Upper lobe of left lung (tissue), 6 donors: ENCODE measurements around the gene DR1. TPM values are rescaled to one million over a fixed set of nuclear protein-coding genes. Genes with fewer than 3 reads are reported as not detected.

ENCODE experiments used
- ATAC-seq, 2 donors: fragments of 200-7000 bp; cut with Tn5 transposase; one replicate each; pipeline ENCODE4 v1.9.1; 2022; ENCODE audit warnings: mild to moderate bottlenecking in 2 of 2, moderate library complexity in 2 of 2; ENCODE audit not compliant: low FRiP score in 2 of 2
- DNase-seq, 2 donors: peaks; one replicate each; pipeline ENCODE4 v3.0.0-alpha.2; 2019 to 2020
- H3K27ac ChIP-seq, 4 donors: fragments of 200-600 bp; sonication (generic); one replicate each; pipeline ENCODE4 v1.5.1; 2016 to 2019
- H3K27me3 ChIP-seq, 4 donors: fragments of 200-600 bp; sonication (generic); one replicate each; pipeline ENCODE4 v1.5.1; 2017 to 2019
- H3K36me3 ChIP-seq, 4 donors: fragments of 200-600 bp; sonication (generic); one replicate each; pipeline ENCODE4 v1.5.1; 2016 to 2019
- H3K4me1 ChIP-seq, 4 donors: fragments of 200-600 bp; sonication (generic); one replicate each; pipeline ENCODE4 v1.5.1; 2018 to 2019
- H3K4me3 ChIP-seq, 4 donors: fragments of 200-600 bp; sonication (generic); one replicate each; pipeline ENCODE4 v1.5.1; 2017 to 2019; ENCODE audit warnings: mild to moderate bottlenecking in 2 of 4, moderate library complexity in 1 of 4
- H3K9me3 ChIP-seq, 4 donors: fragments of 200-600 bp; sonication (generic); one replicate each; pipeline ENCODE4 v1.5.1; 2018 to 2019
- EP300 ChIP-seq, 4 donors: sonication (generic); formaldehyde crosslinking; IDR thresholded peaks; one replicate each; pipeline ENCODE4 v1.5.1; 2017; ENCODE audit warnings: antibody characterized with exemption in 4 of 4, control low read depth in 2 of 4
- POLR2A ChIP-seq, 4 donors: fragments of 450-650 bp; IDR thresholded peaks; one replicate each; pipeline ENCODE4 v1.5.1; 2016 to 2017; ENCODE audit warnings: antibody characterized with exemption in 4 of 4, mild to moderate bottlenecking in 2 of 4
- POLR2AphosphoS5 ChIP-seq, 2 donors: sonication (generic); formaldehyde crosslinking; IDR thresholded peaks; one replicate each; pipeline ENCODE4 v1.5.1; 2017; ENCODE audit warnings: antibody characterized with exemption in 2 of 2
- WGBS, 2 donors: methylation state at CpG; one replicate each; pipeline ENCODE4 v1.1.5; 2017 to 2018; 5-methylcytosine and 5-hydroxymethylcytosine counted together
- small RNA-seq, 4 donors: library from RNA; depleted of rRNA; stranded (forward); fragments of <200 nt; gene quantifications; one replicate each; pipeline ENCODE3, GENCODE V24; 2016
- total RNA-seq, 6 donors: library from RNA; depleted of rRNA in 4 of 6; stranded (reverse); fragments of >200 nt in 4 of 6; gene quantifications; one replicate each; pipeline versions ENCODE4 v1.1.0 to v1.2.1, GENCODE V29; 2016 to 2021
- TF ChIP-seq, protein P1 (sequence below), 6 experiments: fragments of 450-650 bp in 4 of 6; fragments of 200-600 bp in 2 of 6; sonication (generic) in 2 of 6; IDR thresholded peaks; one replicate each; pipeline ENCODE4 v1.5.1; 2016 to 2019; ENCODE audit warnings: antibody characterized with exemption in 6 of 6
- donor health status: DM: no; HTN: no; CAD: no; lungs with moderate emphysema.
- donor health status: DM: no; HTN: yes; CAD: no; lungs with severe emphysema.

DR1 gene
- total RNA-seq, 6 donors from 2014 or later = 12.6 to 50.0 (median 41.3) TPM

DNA sequence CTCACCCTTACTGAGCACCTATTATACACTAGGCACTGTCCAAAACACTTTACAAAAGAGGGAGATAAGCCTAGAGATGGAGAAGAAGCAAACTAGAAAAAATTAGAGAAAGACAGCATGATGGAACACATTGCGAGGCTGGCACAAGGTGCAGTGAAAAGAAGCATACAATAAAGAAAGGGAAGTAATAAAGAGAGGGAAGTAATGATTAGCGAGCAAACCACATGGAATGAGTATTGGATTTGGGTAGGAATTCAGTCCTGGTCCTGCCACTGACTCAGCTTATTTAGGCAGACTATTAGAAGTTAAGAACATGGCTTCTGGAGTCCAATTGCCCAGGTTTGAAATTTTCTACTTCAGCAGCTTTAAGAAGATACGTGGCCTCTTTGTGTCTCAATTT is 69.6 kb downstream of the DR1 start:
- Histone ChIP-seq H3K27me3 (no peaks in the 10 kb centered on the region), H3K36me3 (no peaks in the 10 kb centered on the region), H3K27ac (no peak overlapping the region), H3K9me3 (no peaks in the 10 kb centered on the region), H3K4me3 (peak overlapping the region in 1 of 4 donors; percentile 4), H3K4me1 (peaks cover 0 to 5% (median 0%) of the 10 kb centered on the region in 4 donors)
- ATAC-seq (peak in 1 of 2 donors; percentile 17), DNase-seq (no peak)
- TF ChIP-seq, protein P1, sequence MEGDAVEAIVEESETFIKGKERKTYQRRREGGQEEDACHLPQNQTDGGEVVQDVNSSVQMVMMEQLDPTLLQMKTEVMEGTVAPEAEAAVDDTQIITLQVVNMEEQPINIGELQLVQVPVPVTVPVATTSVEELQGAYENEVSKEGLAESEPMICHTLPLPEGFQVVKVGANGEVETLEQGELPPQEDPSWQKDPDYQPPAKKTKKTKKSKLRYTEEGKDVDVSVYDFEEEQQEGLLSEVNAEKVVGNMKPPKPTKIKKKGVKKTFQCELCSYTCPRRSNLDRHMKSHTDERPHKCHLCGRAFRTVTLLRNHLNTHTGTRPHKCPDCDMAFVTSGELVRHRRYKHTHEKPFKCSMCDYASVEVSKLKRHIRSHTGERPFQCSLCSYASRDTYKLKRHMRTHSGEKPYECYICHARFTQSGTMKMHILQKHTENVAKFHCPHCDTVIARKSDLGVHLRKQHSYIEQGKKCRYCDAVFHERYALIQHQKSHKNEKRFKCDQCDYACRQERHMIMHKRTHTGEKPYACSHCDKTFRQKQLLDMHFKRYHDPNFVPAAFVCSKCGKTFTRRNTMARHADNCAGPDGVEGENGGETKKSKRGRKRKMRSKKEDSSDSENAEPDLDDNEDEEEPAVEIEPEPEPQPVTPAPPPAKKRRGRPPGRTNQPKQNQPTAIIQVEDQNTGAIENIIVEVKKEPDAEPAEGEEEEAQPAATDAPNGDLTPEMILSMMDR (IDR thresholded peaks at IDR 0.05) = no peak
- TF ChIP-seq POLR2A (IDR thresholded peaks at IDR 0.05) = no peak
- WGBS, 2 donors = 75 to 78% methylated on average over 3 of the region's 3 CpGs

DNA sequence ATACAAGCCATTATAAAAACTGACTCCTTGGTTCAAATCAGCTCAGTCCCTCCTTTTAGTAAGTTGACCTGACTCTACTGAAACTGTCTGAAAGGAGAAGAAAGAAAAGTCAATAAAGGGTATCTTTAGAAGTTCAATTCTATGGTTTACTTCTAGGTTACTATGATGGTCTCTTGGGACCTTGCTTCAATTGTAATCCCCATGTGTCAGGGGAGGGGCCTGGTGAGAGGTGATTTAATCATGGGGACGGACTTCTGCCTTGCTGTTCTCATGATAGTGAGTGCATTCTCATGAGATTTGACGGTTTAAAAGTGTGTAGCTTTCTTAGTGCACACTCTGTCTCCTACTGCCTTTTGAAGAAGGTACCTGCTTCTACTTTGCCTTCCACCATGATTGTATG is 70.5 kb downstream of the DR1 start:
- Histone ChIP-seq H3K27ac (no peak overlapping the region), H3K27me3 (no peaks in the 10 kb centered on the region), H3K4me3 (no peak overlapping the region), H3K36me3 (no peaks in the 10 kb centered on the region), H3K9me3 (no peaks in the 10 kb centered on the region), H3K4me1 (peaks cover 0 to 5% (median 0%) of the 10 kb centered on the region in 4 donors)
- TF ChIP-seq POLR2AphosphoS5 (IDR thresholded peaks at IDR 0.05) (no peak), POLR2A (IDR thresholded peaks at IDR 0.05) (no peak), EP300 (IDR thresholded peaks at IDR 0.05) (no peak)
- TF ChIP-seq, protein P1 (IDR thresholded peaks at IDR 0.05) = no peak
- ATAC-seq (no peak), DNase-seq (no peak)
- 84 to 96% methylated on average over 2 of the region's 2 CpGs for WGBS, 2 donors

Small RNA genes lying within 50 kb of the gene (small RNA-seq; reads per million reads assigned to genes)
- 0 reads per million in 4 donors for gene RF00019

Other genes starting within 250 kb of the DR1 start
- 100 to 1,000 TPM in 1 of 6 donors, 10 to 100 TPM in 5; 40.3 to 137 (median 85.9) TPM for gene TMED5, start 165.5 kb upstream of the DR1 start, total RNA-seq
- gene CCDC18, start 165.2 kb upstream of the DR1 start, total RNA-seq = 10 to 100 TPM in 1 of 6 donors, 1 to 10 TPM in 5; 4.1 to 14.1 (median 6.4) TPM
- 10 to 100 TPM; 28.5 to 84.0 (median 34.0) TPM for gene FNBP1L, start 102.2 kb downstream of the DR1 start, total RNA-seq